K562 (cell line): Measurements from ENCODE around the gene ASCL2. TPM values are rescaled to one million over a fixed set of nuclear protein-coding genes. Genes with fewer than 3 reads are reported as not detected.

Source experiments
- ATAC-seq: fragments of 200-7000 bp; cut with Tn5 transposase; 3 replicates; pipeline ENCODE4 v1.9.1; 2020; ENCODE audit warnings: moderate library complexity
- BruUV-seq: library from RNA; stranded (reverse); fragments of 400-500 nt; replicated peaks from 2 replicates; lab custom pipeline; 2021; lab: Mats Ljungman, UMichigan
- CTCF ChIA-PET: fragments of 300-600 bp; formaldehyde crosslinking; extraction: SDS; loops from one replicate; lab custom pipeline; 2021; ENCODE audit warnings: low intra/inter-chr PET ratio; lab: Yijun Ruan, JAX
- POLR2A ChIA-PET: fragments of 300-600, 350-650 bp; sonication (Branson Sonifier 250); formaldehyde crosslinking; extraction: SDS; loops from one replicate; lab custom pipeline; 2021; ENCODE audit warnings: antibody characterized with exemption, inconsistent platforms; lab: Yijun Ruan, JAX
- DNase-seq, 4 experiments: peaks; one replicate each; pipeline versions ENCODE4 v3.0.0 to v3.0.0-alpha.2; 2011 to 2018; ENCODE audit warnings: low spot score in 3 of 4, mixed read lengths in 3 of 4; ENCODE audit errors: extremely low read depth in 1 of 4
- FAIRE-seq: peaks from 2 replicates; lab custom pipeline; 2011; peaks lifted over from hg19 to GRCh38; lab: Jason Lieb, UNC
- H2AFZ ChIP-seq: 2 replicates; pipeline ENCODE4 v1.6.0; 2011; ENCODE audit warnings: low read depth, low read length, control low read depth, inconsistent platforms
- H3K27ac ChIP-seq: fragments of 200-600 bp; 3 replicates; pipeline ENCODE4 v1.8.0; 2011; ENCODE audit warnings: low read depth, mild to moderate bottlenecking, control low read depth, inconsistent platforms, low read length, moderate library complexity, mixed read lengths; ENCODE audit errors: extremely low read depth
- H3K27me3 ChIP-seq, 2 experiments: fragments of 300-600 bp in 1 of 2; 2 replicates in 1 of 2; 3 replicates in 1 of 2; pipeline versions ENCODE4 v1.6.0 to v1.8.0; 2011; ENCODE audit warnings: inconsistent platforms in 2 of 2, low read length in 2 of 2, mild to moderate bottlenecking in 1 of 2, mixed read lengths in 1 of 2, moderate library complexity in 1 of 2; ENCODE audit not compliant: control insufficient read depth in 2 of 2, insufficient read depth in 2 of 2
- H3K36me3 ChIP-seq: fragments of 300-600 bp; 3 replicates; pipeline ENCODE4 v1.8.0; 2011; ENCODE audit warnings: mild to moderate bottlenecking, low read length, inconsistent platforms; ENCODE audit not compliant: control insufficient read depth, insufficient read depth
- H3K4me1 ChIP-seq, 2 experiments: fragments of 200-600 bp in 1 of 2; replicated peaks in 1 of 2; 2 replicates in 1 of 2; 3 replicates in 1 of 2; pipeline versions ENCODE4 v1.5.1 to v1.8.0; 2011; ENCODE audit warnings: inconsistent platforms in 2 of 2, low read length in 2 of 2, mild to moderate bottlenecking in 1 of 2, mixed read lengths in 1 of 2, moderate library complexity in 1 of 2; ENCODE audit not compliant: control insufficient read depth in 2 of 2, insufficient read depth in 2 of 2
- H3K4me2 ChIP-seq: 2 replicates; pipeline ENCODE4 v1.6.1; 2011; ENCODE audit warnings: low read length, control low read depth, inconsistent platforms, mixed read lengths; ENCODE audit not compliant: insufficient read depth
- H3K4me3 ChIP-seq: fragments of 200-600 bp; sonication (generic), shearing (Covaris generic); 2 replicates; pipeline ENCODE4 v1.5.1; 2016; ENCODE audit warnings: control low read depth, inconsistent platforms
- H3K79me2 ChIP-seq: fragments of 200-600 bp; 3 replicates; pipeline ENCODE4 v1.8.0; 2011; ENCODE audit warnings: low read length, inconsistent platforms; ENCODE audit not compliant: control insufficient read depth, insufficient read depth
- H3K9ac ChIP-seq, 2 experiments: 2 replicates each; pipeline versions ENCODE4 v1.6.0 to v1.6.1; 2011; ENCODE audit warnings: low read depth in 2 of 2, low read length in 2 of 2, control low read depth in 1 of 2, inconsistent platforms in 1 of 2, mild to moderate bottlenecking in 1 of 2, mixed read lengths in 1 of 2; ENCODE audit not compliant: insufficient read depth in 1 of 2
- H3K9me1 ChIP-seq: one replicate; pipeline ENCODE4 v1.6.0; 2011; ENCODE audit warnings: inconsistent platforms, mild to moderate bottlenecking, low read length, moderate library complexity; ENCODE audit not compliant: control insufficient read depth, insufficient read depth
- H3K9me3 ChIP-seq: replicated peaks from 2 replicates; pipeline ENCODE4 v1.5.1; 2011; ENCODE audit warnings: low read depth, low read length, inconsistent platforms; ENCODE audit not compliant: control insufficient read depth, insufficient read depth
- H4K20me1 ChIP-seq: replicated peaks from 2 replicates; pipeline ENCODE4 v1.6.1; 2011; ENCODE audit warnings: low read length, inconsistent platforms, mixed read lengths; ENCODE audit not compliant: control insufficient read depth, insufficient read depth
- ZBTB33 ChIP-seq: sonication (generic); formaldehyde crosslinking; IDR thresholded peaks from 2 replicates; pipeline ENCODE4 v1.8.1; 2023; ENCODE audit warnings: mild to moderate bottlenecking, missing genetic modification reagents
- ZNF263 ChIP-seq: sonication (generic); formaldehyde crosslinking; IDR thresholded peaks from 2 replicates; pipeline ENCODE4 v1.8.0; 2022; ENCODE audit warnings: mild to moderate bottlenecking, missing genetic modification reagents, borderline replicate concordance
- ZNF277 ChIP-seq: fragments of 250-450 bp; sonication (Bioruptor Pico); IDR thresholded peaks from 2 replicates; pipeline ENCODE4 v1.8.0; 2022; ENCODE audit warnings: inconsistent platforms, mild to moderate bottlenecking, moderate library complexity, borderline replicate concordance
- WGBS: fragments of 100-300 bp; shearing (Covaris generic); methylation state at CpG from one replicate; pipeline ENCODE4 v1.1.6; 2016; ENCODE audit warnings: low coverage, mixed read lengths; ENCODE audit not compliant: insufficient coverage; ENCODE audit errors: missing lambda C conversion rate; 5-methylcytosine and 5-hydroxymethylcytosine counted together
- in situ Hi-C: fragments of 300-500 bp; cut with MboI; formaldehyde crosslinking; loops from 4 replicates; pipeline ENCODE4 v1.15.0; 2018; ENCODE audit warnings: inconsistent platforms, mixed read lengths
- intact Hi-C: fragments of 100-400 bp; cut with micrococcal nuclease; formaldehyde crosslinking; loops from 2 replicates; pipeline ENCODE4 v1.14.2; 2022
- polyA plus RNA-seq, 8 experiments: library from polyadenylated mRNA; depleted of rRNA in 4 of 8; stranded (reverse) in 5 of 8; unstranded in 3 of 8; fragments of >200 nt; fragmentation: Nextera tagmentation in 2 of 8; fragmentation: Illumina TruSeq in 1 of 8; extraction: Ambion mirVana in 2 of 8; extraction: Trizol in 1 of 8; gene quantifications; 2 replicates each; pipeline versions ENCODE4 v1.2.1 to v1.2.3, GENCODE V29; 2011 to 2014; ENCODE audit warnings: inconsistent platforms in 1 of 8, missing spikeins in 1 of 8
- total RNA-seq, 7 experiments: library from RNA; depleted of rRNA in 6 of 7; stranded (reverse); fragments of >200 nt in 6 of 7; fragmentation: Illumina TruSeq in 2 of 7; extraction: Trizol in 2 of 7; gene quantifications; 2 replicates each; pipeline versions ENCODE4 v1.2.1 to v1.2.3, GENCODE V29; 2011 to 2021; ENCODE audit warnings: low replicate concordance in 1 of 7

The ASCL2 gene
- total and polyA plus RNA-seq, 9 of the 15 experiments (the other 6 are each of a cell fraction or from before 2014, with no cell fraction given), result 0.11 to 1.4 (median 0.36) TPM; not detected in 2

- intact Hi-C loops, result loop anchor here (5.0 to 10.0 kb wide), 3 partner anchors 95 to 588 kb away; partner anchors contain the start of gene TSSC4
- Histone ChIP-seq H2AFZ (no peak overlapping the region), H3K9ac (peak overlapping the region in 1 of 2 experiments; percentile 78; a peak in 2 of 4 replicates), H3K27ac (no peak overlapping the region), H3K27me3 (no peaks in the 10 kb centered on the region; a peak in 1 of 5 replicates), H3K79me2 (peaks cover 21% of the 10 kb centered on the region; the same call in 2 of the 3 replicates), H3K4me3 (no peak overlapping the region), H3K4me2 (no peak overlapping the region), H3K4me1 (peaks cover 43 to 92% of the 10 kb centered on the region in 2 experiments), H3K9me3 (no peaks in the 10 kb centered on the region), H4K20me1 (peaks cover 6% of the 10 kb centered on the region; the same call in 1 of the 2 replicates), H3K36me3 (no peaks in the 10 kb centered on the region), H3K9me1 (no peaks in the 10 kb centered on the region)
- 64% methylated on average over 7 of the region's 14 CpGs for WGBS
- CTCF ChIA-PET, result interaction anchor here (0.5 to 5.1 kb wide), 3 partner anchors 92 to 515 kb away, joined by 6 to 85 read pairs (median 6); no protein-coding TSS in a partner anchor
- no TSS peak for BruUV-seq
- no peak for FAIRE-seq
- ATAC-seq, result no peak
- POLR2A ChIA-PET, result interaction anchor here (0.8 kb wide), 1 partner anchor 71 kb away, joined by 3 read pairs; no protein-coding TSS in a partner anchor
- in situ Hi-C loops, result no loop called here
- DNase-seq, result peak in 1 of 4 experiments; percentile 37
- peak; percentile 91 for TF ChIP-seq ZNF263 (CRISPR knock-in tag)
- no peak for TF ChIP-seq ZNF277 (CRISPR knock-in tag)
- peak; percentile 80 for TF ChIP-seq ZBTB33
- TF ChIP-seq, all 486 proteins: peak for 2
Observed at GRCh38 chr11:2306877-2307500, 36.6 kb upstream of the ASCL2 start.
